ENCODE measurements around the gene ADAMTS17.

- no peak for TF ChIP-seq CTCF (IDR thresholded peaks at IDR 0.05; ENCODE audit: low read depth, low read length, missing input control)
- no peak for TF ChIP-seq TAF1 (conservative IDR thresholded peaks at IDR 0.05)
- no peak for TF ChIP-seq EGR1 (IDR thresholded peaks at IDR 0.05; ENCODE audit: low read depth in 2 of 2)
- TF ChIP-seq RXRA (IDR thresholded peaks at IDR 0.05), result no peak
- no peak for TF ChIP-seq REST (IDR thresholded peaks at IDR 0.05)
- no peak for TF ChIP-seq SP1 (IDR thresholded peaks at IDR 0.05)
- no peak for TF ChIP-seq FOXA1 (IDR thresholded peaks at IDR 0.05)
These were observed 372.4 kb downstream of the ADAMTS17 start for GRCh38 chr15:99969261-99969920.
